ENCODE data around the gene BRI3. TPM values are rescaled to one million over a fixed set of nuclear protein-coding genes. Genes with fewer than 3 reads are reported as not detected.

The BRI3 gene
- total and polyA plus RNA-seq, 10 donors = 59.3 to 264 (median 177) TPM

DNA sequence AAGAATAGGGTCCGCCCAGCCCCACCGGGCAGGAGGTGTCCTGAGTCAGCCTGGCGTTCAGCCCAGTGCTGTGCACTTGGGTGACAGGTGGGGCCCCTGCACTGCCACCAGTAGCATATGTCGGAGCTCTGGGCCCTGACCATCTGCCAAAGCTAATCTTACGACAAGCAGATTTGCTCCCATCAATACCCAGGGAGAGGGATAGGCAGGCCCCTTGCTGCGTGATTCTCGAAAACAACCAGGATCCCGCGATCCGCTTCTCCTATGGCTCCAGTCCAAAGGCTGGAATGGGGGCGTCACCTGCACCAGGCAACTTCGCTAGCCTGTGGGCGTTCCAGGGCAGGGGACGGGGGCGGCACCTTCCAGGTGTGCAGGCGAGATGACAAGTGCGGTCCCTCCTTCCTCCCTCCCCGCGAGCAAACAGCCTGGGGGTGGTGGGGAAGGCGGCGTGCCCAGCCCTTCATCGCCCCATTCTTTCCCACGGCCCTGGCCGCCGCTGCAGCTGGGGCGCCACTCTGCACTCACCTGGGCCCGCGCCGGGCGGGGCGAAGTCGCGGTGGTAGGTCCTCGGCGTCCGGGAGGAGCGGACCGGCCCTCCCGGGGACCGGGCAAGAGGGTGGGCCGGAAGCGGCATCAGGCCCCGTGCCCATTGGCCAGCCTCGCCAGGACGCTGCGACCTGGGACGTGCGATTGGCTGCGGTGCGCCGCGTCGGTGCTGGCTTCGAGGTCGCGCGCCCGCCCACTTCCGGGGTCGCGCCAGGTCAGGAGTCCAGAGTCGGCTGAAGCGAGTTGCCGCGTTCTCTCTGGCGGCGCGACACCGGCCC lies 29.7 kb upstream of the BRI3 start, which contains the start of gene TECPR1:
Gene TECPR1, minus strand, starts transcription at position 632 of the 824 bp plus-strand sequence. CDS start 6,086 bp downstream, outside the sequence.
- peak in 1 of 3 donors; percentile 7 for TF ChIP-seq POLR2A (IDR thresholded peaks at IDR 0.05)
- TF ChIP-seq POLR2AphosphoS5 (IDR thresholded peaks at IDR 0.05) = peak; percentile 83 to 94 (median 87)
- TF ChIP-seq, protein P1, sequence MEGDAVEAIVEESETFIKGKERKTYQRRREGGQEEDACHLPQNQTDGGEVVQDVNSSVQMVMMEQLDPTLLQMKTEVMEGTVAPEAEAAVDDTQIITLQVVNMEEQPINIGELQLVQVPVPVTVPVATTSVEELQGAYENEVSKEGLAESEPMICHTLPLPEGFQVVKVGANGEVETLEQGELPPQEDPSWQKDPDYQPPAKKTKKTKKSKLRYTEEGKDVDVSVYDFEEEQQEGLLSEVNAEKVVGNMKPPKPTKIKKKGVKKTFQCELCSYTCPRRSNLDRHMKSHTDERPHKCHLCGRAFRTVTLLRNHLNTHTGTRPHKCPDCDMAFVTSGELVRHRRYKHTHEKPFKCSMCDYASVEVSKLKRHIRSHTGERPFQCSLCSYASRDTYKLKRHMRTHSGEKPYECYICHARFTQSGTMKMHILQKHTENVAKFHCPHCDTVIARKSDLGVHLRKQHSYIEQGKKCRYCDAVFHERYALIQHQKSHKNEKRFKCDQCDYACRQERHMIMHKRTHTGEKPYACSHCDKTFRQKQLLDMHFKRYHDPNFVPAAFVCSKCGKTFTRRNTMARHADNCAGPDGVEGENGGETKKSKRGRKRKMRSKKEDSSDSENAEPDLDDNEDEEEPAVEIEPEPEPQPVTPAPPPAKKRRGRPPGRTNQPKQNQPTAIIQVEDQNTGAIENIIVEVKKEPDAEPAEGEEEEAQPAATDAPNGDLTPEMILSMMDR (IDR thresholded peaks at IDR 0.05 in 8 of 11, conservative IDR thresholded peaks at IDR 0.05 in 3 of 11) = peak in 2 of 11 experiments; percentile 17 to 35
- no peaks in the 10 kb centered on the region for H3K27me3 ChIP-seq (replicated peaks in 1 of 7)
- H3K36me3 ChIP-seq = peaks cover 0 to 48% (median 3%) of the 10 kb centered on the region in 6 donors
- peak within 1 kb of the TSS; percentile 79 to 93 (median 88) for H3K27ac ChIP-seq
- no peaks in the 10 kb centered on the region for H3K9me3 ChIP-seq
- DNase-seq = peak; percentile 98
- intact Hi-C loops (cut with DNase I; ENCODE audit: low total_unique reads) = loop anchor here (10.0 kb wide), 1 partner anchor 57 kb away; no protein-coding TSS in a partner anchor
- peaks cover 35 to 91% (median 61%) of the 10 kb centered on the region in 6 donors for H3K4me1 ChIP-seq
- peak within 1 kb of the TSS; percentile 64 to 98 (median 92) for H3K4me3 ChIP-seq
- WGBS, 5 donors = 0 to 1% (median 0%) methylated on average over 15 to 69 of the region's 69 CpGs

DNA sequence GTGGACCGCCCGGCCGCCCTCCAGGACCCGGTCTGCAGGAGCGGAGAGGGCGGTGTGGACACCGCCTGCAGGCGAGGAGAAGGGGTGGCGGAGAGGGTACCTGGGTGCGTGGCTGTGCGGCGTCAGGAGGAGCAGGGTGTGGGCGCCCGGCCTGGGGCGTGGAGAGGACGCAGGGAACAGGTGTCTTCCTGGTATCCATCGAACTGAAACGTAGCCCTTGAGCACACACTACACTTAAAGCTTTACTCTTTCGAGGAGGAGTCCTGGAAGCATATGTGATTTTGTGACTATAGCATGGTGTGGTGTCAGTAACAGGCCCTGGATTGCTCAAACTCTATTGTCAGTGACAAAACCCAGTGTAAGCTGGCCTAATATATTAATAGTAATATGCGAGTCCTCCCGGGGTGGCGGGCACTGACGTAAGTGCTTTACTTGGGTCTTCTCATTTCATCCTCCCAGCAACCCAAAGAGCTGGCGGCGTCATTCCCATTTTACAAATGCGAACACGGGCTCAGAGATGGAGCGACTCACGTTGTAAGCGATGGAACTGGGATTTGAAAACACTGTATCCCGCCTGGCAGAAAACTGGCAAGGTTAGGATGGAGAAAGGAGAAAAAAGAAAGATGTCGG lies 28.9 kb upstream of the BRI3 start:
- TF ChIP-seq, protein P1 (IDR thresholded peaks at IDR 0.05 in 8 of 11, conservative IDR thresholded peaks at IDR 0.05 in 3 of 11) = peak in 4 of 11 experiments; percentile 6 to 21 (median 8)
- TF ChIP-seq POLR2AphosphoS5 (IDR thresholded peaks at IDR 0.05) (peak in 1 of 3 donors; percentile 30), POLR2A (IDR thresholded peaks at IDR 0.05) (no peak)
- intact Hi-C loops (cut with DNase I; ENCODE audit: low total_unique reads) = loop anchor here (10.0 kb wide), 1 partner anchor 58 kb away; no protein-coding TSS in a partner anchor
- DNase-seq = no peak
- H3K4me3 ChIP-seq = peak overlapping the region; percentile 64 to 98 (median 92)
- H3K27ac ChIP-seq = peak overlapping the region; percentile 79 to 93 (median 88)
- H3K4me1 ChIP-seq = peaks cover 35 to 84% (median 57%) of the 10 kb centered on the region in 6 donors
- H3K9me3 ChIP-seq = no peaks in the 10 kb centered on the region
- H3K36me3 ChIP-seq = peaks cover 0 to 48% (median 9%) of the 10 kb centered on the region in 6 donors
- 25 to 32% (median 27%) methylated on average over 29 to 32 of the region's 32 CpGs for WGBS, 5 donors
- H3K27me3 ChIP-seq (replicated peaks in 1 of 7) = no peaks in the 10 kb centered on the region

DNA sequence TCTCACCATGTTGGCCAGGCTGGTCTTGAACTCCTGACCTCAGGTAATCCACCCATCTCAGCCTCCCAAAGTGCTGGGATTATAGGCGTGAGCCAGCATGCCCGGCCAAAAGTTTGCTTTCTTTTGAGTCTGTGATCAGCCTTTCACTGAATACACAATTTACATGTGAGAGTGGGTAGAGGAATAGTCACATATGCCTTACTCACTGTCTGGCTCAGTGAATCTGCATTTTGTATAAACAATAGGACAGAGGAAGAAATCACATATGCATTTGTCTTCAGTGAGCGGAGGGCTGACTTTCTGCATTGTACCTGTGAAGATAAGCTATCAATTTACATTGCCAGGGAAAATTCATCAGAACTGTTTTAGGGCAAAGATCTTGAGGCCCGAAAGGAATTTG lies 27.0 kb upstream of the BRI3 start:
- H3K27me3 ChIP-seq (replicated peaks in 1 of 7) = no peaks in the 10 kb centered on the region
- no peak for DNase-seq
- H3K4me1 ChIP-seq = peaks cover 25 to 64% (median 41%) of the 10 kb centered on the region in 6 donors
- TF ChIP-seq POLR2A (IDR thresholded peaks at IDR 0.05) (no peak), POLR2AphosphoS5 (IDR thresholded peaks at IDR 0.05) (no peak)
- TF ChIP-seq, protein P1 (IDR thresholded peaks at IDR 0.05 in 8 of 11, conservative IDR thresholded peaks at IDR 0.05 in 3 of 11) = no peak
- no peak overlapping the region for H3K4me3 ChIP-seq
- 94 to 100% (median 97%) methylated on average over 4 of the region's 4 CpGs for WGBS, 5 donors
- intact Hi-C loops (cut with DNase I; ENCODE audit: low total_unique reads) = loop anchor here (10.0 kb wide), 1 partner anchor 60 kb away; no protein-coding TSS in a partner anchor
- peaks cover 0 to 44% (median 10%) of the 10 kb centered on the region in 6 donors for H3K36me3 ChIP-seq
- no peaks in the 10 kb centered on the region for H3K9me3 ChIP-seq
- no peak overlapping the region for H3K27ac ChIP-seq

Measured in spleen (tissue), 11 donors.